GM12878 (cell line): ENCODE results near the gene BSND. TPM values are rescaled to one million over a fixed set of nuclear protein-coding genes. Genes with fewer than 3 reads are reported as not detected.

Experiments
- ATAC-seq: fragments of 200-7000 bp; cut with Tn5 transposase; 3 replicates; pipeline ENCODE4 v1.9.1; 2020; ENCODE audit warnings: mild to moderate bottlenecking, moderate library complexity
- BruUV-seq: library from RNA; stranded (reverse); fragments of 400-500 nt; replicated peaks from 2 replicates; lab custom pipeline; 2021; lab: Mats Ljungman, UMichigan
- CTCF ChIA-PET: fragments of 300-600 bp; sonication (Branson Sonifier 250); formaldehyde crosslinking; extraction: SDS; loops from one replicate; lab custom pipeline; 2021; ENCODE audit warnings: inconsistent platforms; lab: Yijun Ruan, JAX
- POLR2A ChIA-PET: fragments of 350-600 bp; formaldehyde crosslinking; extraction: SDS; loops from one replicate; lab custom pipeline; 2021; ENCODE audit warnings: inconsistent platforms; lab: Charles Lee
- RAD21 ChIA-PET: fragments of 300-600 bp; sonication (Branson Sonifier 250); formaldehyde crosslinking; loops from one replicate; lab custom pipeline; 2023; ENCODE audit warnings: antibody characterized with exemption; ENCODE audit not compliant: unreplicated experiment; lab: Charles Lee
- SMC1A ChIA-PET: fragments of 300-600 bp; sonication (Branson Sonifier 250); formaldehyde crosslinking; loops from one replicate; lab custom pipeline; 2023; ENCODE audit not compliant: unreplicated experiment, uncharacterized antibody; lab: Charles Lee
- DNase-seq: peaks from one replicate; pipeline ENCODE4 v3.0.0-alpha.2; 2011; ENCODE audit warnings: low read depth, low spot score
- FAIRE-seq: peaks from 3 replicates; lab custom pipeline; 2011; peaks lifted over from hg19 to GRCh38; lab: Jason Lieb, UNC
- H2AFZ ChIP-seq: 2 replicates; pipeline ENCODE4 v1.6.0; 2011; ENCODE audit warnings: low read depth, low read length, control low read depth; ENCODE audit not compliant: control insufficient read depth
- H3K27ac ChIP-seq: 2 replicates; pipeline ENCODE4 v1.5.1; 2011; ENCODE audit warnings: control low read depth; ENCODE audit not compliant: control insufficient read depth, insufficient read depth
- H3K27me3 ChIP-seq, 2 experiments: replicated peaks in 1 of 2; 2 replicates each; pipeline versions ENCODE4 v1.6.0 to v1.6.1; 2011; ENCODE audit warnings: low read length in 1 of 2; ENCODE audit not compliant: control insufficient read depth in 2 of 2, insufficient read depth in 2 of 2
- H3K36me3 ChIP-seq, 2 experiments: 2 replicates each; pipeline ENCODE4 v1.5.1; 2011; ENCODE audit warnings: low read length in 1 of 2; ENCODE audit not compliant: control insufficient read depth in 2 of 2, insufficient read depth in 2 of 2
- H3K4me1 ChIP-seq: 2 replicates; pipeline ENCODE4 v1.6.1; 2011; ENCODE audit warnings: mild to moderate bottlenecking, low read length, moderate library complexity, mixed read lengths; ENCODE audit not compliant: control insufficient read depth, insufficient read depth
- H3K4me2 ChIP-seq: 2 replicates; pipeline ENCODE4 v1.6.0; 2011; ENCODE audit warnings: control low read depth; ENCODE audit not compliant: control insufficient read depth, insufficient read depth
- H3K4me3 ChIP-seq: fragments of 200-600 bp; sonication (generic); 2 replicates; pipeline ENCODE4 v1.5.1; 2016
- H3K79me2 ChIP-seq: 2 replicates; pipeline ENCODE4 v1.6.0; 2011; ENCODE audit warnings: low read length; ENCODE audit not compliant: control insufficient read depth, insufficient read depth
- H3K9ac ChIP-seq: 2 replicates; pipeline ENCODE4 v1.8.0; 2011; ENCODE audit warnings: low read length, control low read depth, mixed read lengths; ENCODE audit not compliant: control insufficient read depth, insufficient read depth
- H3K9me3 ChIP-seq: replicated peaks from 3 replicates; pipeline ENCODE4 v1.5.1; 2011; ENCODE audit warnings: mild to moderate bottlenecking, low read length; ENCODE audit not compliant: control insufficient read depth, insufficient read depth
- H4K20me1 ChIP-seq: 2 replicates; pipeline ENCODE4 v1.6.0; 2011; ENCODE audit not compliant: control insufficient read depth, insufficient read depth
- ATF3 ChIP-seq: IDR thresholded peaks from 2 replicates; pipeline ENCODE4 v1.6.1; 2011; ENCODE audit warnings: low read depth, mild to moderate bottlenecking, low read length, moderate library complexity, borderline replicate concordance; ENCODE audit errors: extremely low read depth
- ATF7 ChIP-seq: fragments of 450-650 bp; IDR thresholded peaks from 2 replicates; pipeline ENCODE4 v1.6.1; 2016; ENCODE audit warnings: low read depth, mild to moderate bottlenecking
- FOXM1 ChIP-seq: IDR thresholded peaks from 2 replicates; pipeline ENCODE4 v1.6.1; 2012; ENCODE audit warnings: low read depth, mild to moderate bottlenecking, inconsistent platforms, low read length, moderate library complexity
- HSF1 ChIP-seq: fragments of 150-350 bp; IDR thresholded peaks from 2 replicates; pipeline ENCODE4 v1.6.1; 2014; ENCODE audit warnings: mild to moderate bottlenecking, low read depth, low read length
- NR2C1 ChIP-seq: fragments of 450-650 bp; IDR thresholded peaks from 2 replicates; pipeline ENCODE4 v1.6.1; 2017; ENCODE audit warnings: antibody characterized with exemption, mild to moderate bottlenecking, moderate library complexity
- SMAD1 ChIP-seq: fragments of 450-650 bp; IDR thresholded peaks from 2 replicates; pipeline ENCODE4 v1.6.1; 2018; ENCODE audit warnings: mild to moderate bottlenecking, low read depth; ENCODE audit not compliant: partially characterized antibody
- SMC3 ChIP-seq: IDR thresholded peaks from 2 replicates; pipeline ENCODE4 v1.6.1; 2011; ENCODE audit warnings: low read length, improper control_type of control experiment, borderline replicate concordance
- ZNF384 ChIP-seq: IDR thresholded peaks from 2 replicates; pipeline ENCODE4 v1.6.1; 2012; ENCODE audit warnings: low read depth, mild to moderate bottlenecking, low read length, improper control_type of control experiment, borderline replicate concordance
- WGBS: methylation state at CpG from one replicate; pipeline ENCODE4 v1.1.6; 2016; ENCODE audit warnings: low lambda C conversion rate; ENCODE audit not compliant: insufficient replicate concordance, insufficient coverage; ENCODE audit errors: missing lambda C conversion rate; 5-methylcytosine and 5-hydroxymethylcytosine counted together
- in situ Hi-C: fragments of 300-500 bp; cut with MboI; formaldehyde crosslinking; loops from 9 replicates; pipeline ENCODE4 v1.14.3; 2018; ENCODE audit warnings: mixed read lengths
- intact Hi-C: fragments of 100-400 bp; cut with micrococcal nuclease; formaldehyde crosslinking; loops from one replicate; pipeline ENCODE4 v1.14.2; 2022; ENCODE audit not compliant: unreplicated experiment
- polyA plus RNA-seq, 11 experiments: library from polyadenylated mRNA; depleted of rRNA in 4 of 11; unstranded in 6 of 11; stranded (reverse) in 5 of 11; fragments of >200 nt; fragmentation: Nextera tagmentation in 4 of 11; fragmentation: Illumina TruSeq in 1 of 11; extraction: Ambion mirVana in 4 of 11; extraction: Trizol in 1 of 11; gene quantifications; 1 replicate in 1 of 11; 2 replicates in 10 of 11; pipeline versions ENCODE4 v1.2.1 to v1.2.3, GENCODE V29; 2011 to 2016; ENCODE audit warnings: inconsistent platforms in 2 of 11, missing spikeins in 2 of 11, low read depth in 1 of 11
- total RNA-seq, 4 experiments: library from RNA; depleted of rRNA in 3 of 4; stranded (reverse); fragments of >200 nt in 3 of 4; fragmentation: Illumina TruSeq in 1 of 4; extraction: Trizol in 1 of 4; gene quantifications; 2 replicates each; pipeline versions ENCODE4 v1.2.1 to v1.2.3, GENCODE V29; 2013 to 2021

The BSND gene
- total and polyA plus RNA-seq, 10 of the 15 experiments (the other 5 are each of a cell fraction or from before 2014, with no cell fraction given), result not detected

DNA sequence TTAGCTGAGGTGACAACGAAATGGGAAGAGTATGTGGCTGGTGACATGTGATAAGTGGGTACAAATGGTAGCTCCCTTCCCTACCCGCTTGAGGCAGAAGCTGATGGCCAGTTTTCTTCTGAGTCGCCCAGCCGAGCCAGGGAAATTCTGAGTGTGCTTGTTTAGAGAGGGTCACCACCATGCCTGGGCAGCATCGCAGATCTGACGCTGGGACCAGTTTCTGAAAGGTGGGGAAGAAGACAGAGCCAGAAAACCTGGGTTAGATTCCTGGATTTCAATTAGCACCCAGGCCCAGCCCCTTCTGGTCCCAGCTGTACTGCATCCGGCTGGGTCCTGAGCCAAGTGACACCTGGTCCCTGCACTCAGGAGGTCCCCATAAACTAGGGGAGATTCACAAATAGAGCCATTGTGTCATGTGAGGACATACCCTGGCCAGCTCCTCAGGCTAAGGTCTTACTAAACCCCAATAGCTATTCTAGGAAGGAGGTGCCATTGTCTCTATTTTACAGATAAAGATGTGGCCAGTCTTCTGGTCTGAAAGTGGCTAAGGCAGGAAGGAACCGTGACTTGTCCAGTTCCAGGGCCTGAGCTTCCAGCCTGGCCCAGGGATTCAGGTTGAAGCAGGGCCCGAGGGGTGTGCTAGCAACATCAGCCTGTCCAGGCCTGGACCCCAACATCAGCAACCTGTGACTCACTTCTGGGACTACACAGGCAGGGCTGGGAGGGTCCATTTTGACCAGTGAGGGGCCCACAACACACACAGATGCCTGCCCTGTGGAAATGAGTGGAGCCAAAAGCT, 20.0 kb upstream of the BSND start:
- ChIA-PET SMC1A (interaction anchor here (0.7 to 0.8 kb wide), 2 partner anchors 12 to 34 kb away, joined by 3 read pairs; no protein-coding TSS in a partner anchor), RAD21 (interaction anchor here (1.5 to 1.6 kb wide), 2 partner anchors 13 to 34 kb away, joined by 3 to 4 read pairs; no protein-coding TSS in a partner anchor), POLR2A (interaction anchor here (0.6 kb wide), 1 partner anchor 1322 kb away, joined by 5 read pairs; no protein-coding TSS in a partner anchor), CTCF (interaction anchor here (0.7 to 2.7 kb wide), 7 partner anchors 13 to 177 kb away, joined by 3 to 13 read pairs (median 4); partner anchors contain the start of gene TTC22)
- Histone ChIP-seq H3K79me2 (no peaks in the 10 kb centered on the region), H3K9me3 (no peaks in the 10 kb centered on the region), H3K9ac (no peak overlapping the region), H3K4me3 (no peak overlapping the region), H3K36me3 (no peaks in the 10 kb centered on the region), H3K27me3 (peaks cover 0 to 3% of the 10 kb centered on the region in 2 experiments; a peak in 1 of 4 replicates), H3K4me2 (no peak overlapping the region), H3K27ac (no peak overlapping the region), H3K4me1 (no peaks in the 10 kb centered on the region), H4K20me1 (no peaks in the 10 kb centered on the region), H2AFZ (no peak overlapping the region)
- intact Hi-C loops, result no loop called here
- no TSS peak for BruUV-seq
- in situ Hi-C loops, result no loop called here
- no peak for DNase-seq
- no peak for FAIRE-seq
- TF ChIP-seq SMC3 (no peak), ZNF384 (no peak), FOXM1 (no peak), ATF7 (no peak), NR2C1 (no peak), ATF3 (no peak), HSF1 (no peak), SMAD1 (no peak)
- WGBS, result 34% methylated on average over 9 of the region's 9 CpGs
- ATAC-seq, result no peak
